Ovary (tissue), 3 donors: Measurements from ENCODE around the gene ASPM.

Experiments used
- POLR2A ChIP-seq: fragments of 450-650 bp; IDR thresholded peaks from one replicate; pipeline ENCODE4 v1.6.1; 2017; ENCODE audit warnings: antibody characterized with exemption, mild to moderate bottlenecking, moderate library complexity
- TF ChIP-seq, protein P1 (sequence below), 3 donors: fragments of 450-650 bp in 2 of 3; fragments of 200-600 bp in 1 of 3; IDR thresholded peaks; one replicate each; pipeline versions ENCODE4 v1.5.1 to v1.8.0; 2016 to 2022; ENCODE audit warnings: antibody characterized with exemption in 3 of 3, mild to moderate bottlenecking in 1 of 3
- donor health status: DM: no; HTN: no; CAD: no.

DNA sequence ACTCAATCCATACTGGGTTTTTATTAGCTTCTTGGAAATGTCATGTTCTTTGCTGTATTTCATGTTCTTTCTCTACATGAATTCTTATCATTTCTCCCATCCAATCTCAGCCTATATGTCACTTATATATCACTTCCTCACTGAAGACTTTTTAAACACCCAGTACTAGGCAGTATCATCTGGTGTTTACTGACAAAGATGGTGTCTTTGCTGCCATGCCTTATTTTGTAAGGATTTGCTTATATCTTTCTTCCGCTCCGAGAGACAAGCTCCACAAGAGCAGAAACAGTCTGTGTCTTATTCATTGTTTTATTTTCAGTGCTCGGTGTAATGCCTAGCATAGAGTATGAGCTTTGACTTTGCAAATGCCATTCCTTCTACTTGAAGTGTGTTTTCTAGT, 109.6 kb downstream of the ASPM start:
- TF ChIP-seq, protein P1, sequence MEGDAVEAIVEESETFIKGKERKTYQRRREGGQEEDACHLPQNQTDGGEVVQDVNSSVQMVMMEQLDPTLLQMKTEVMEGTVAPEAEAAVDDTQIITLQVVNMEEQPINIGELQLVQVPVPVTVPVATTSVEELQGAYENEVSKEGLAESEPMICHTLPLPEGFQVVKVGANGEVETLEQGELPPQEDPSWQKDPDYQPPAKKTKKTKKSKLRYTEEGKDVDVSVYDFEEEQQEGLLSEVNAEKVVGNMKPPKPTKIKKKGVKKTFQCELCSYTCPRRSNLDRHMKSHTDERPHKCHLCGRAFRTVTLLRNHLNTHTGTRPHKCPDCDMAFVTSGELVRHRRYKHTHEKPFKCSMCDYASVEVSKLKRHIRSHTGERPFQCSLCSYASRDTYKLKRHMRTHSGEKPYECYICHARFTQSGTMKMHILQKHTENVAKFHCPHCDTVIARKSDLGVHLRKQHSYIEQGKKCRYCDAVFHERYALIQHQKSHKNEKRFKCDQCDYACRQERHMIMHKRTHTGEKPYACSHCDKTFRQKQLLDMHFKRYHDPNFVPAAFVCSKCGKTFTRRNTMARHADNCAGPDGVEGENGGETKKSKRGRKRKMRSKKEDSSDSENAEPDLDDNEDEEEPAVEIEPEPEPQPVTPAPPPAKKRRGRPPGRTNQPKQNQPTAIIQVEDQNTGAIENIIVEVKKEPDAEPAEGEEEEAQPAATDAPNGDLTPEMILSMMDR (IDR thresholded peaks at IDR 0.05): no peak
- TF ChIP-seq POLR2A: no peak
